Measurements from ENCODE around the gene PTPN6.
A peak's percentile ranks its signal among the peaks of the same experiment; 100 is the strongest.

Gene PTPN6

DNA sequence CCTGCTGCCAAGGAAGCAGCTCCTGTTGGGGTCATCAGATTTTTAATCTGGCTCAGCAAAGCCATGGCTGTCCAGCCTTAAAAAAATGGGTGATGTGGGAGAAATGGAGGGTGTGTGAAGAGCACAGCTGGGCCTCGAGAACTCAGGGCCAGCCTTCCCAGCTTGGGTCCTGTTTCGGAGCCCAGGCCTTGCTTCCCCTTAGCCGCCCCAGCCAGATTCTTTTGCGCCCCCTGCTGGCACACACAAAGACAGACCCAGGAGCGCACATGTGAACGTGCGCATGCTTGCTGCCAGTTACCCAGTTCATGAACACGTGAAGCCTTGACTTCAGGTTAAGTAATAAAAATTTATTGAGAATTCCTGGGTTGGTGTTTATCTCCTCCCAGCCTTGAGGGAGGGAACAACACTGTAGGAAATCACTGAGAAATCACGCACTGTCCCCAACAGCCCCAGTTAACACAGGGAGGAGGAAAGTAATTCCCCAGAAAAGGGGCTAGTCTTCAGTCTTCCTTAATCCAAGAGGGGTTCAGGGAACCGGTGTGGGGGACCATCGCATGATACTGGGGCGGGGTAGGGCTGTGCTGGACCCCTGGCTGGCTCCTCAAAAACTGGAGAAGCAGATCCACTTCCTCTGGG, 14.0 kb downstream of the PTPN6 start:
- peak; percentile 79 for DNase-seq (ENCODE audit: low read depth in 1 of 2, low spot score in 1 of 2)

- DNase-seq (ENCODE audit: low read depth in 1 of 2, low spot score in 1 of 2): no peak
Measured at GRCh38 chr12:6965714-6966113, 14.6 kb downstream of the PTPN6 start.

GRCh38 chr12:6966351-6966750, 15.2 kb downstream of the PTPN6 start:
- no peak for DNase-seq (ENCODE audit: low read depth in 1 of 2, low spot score in 1 of 2)

DNA sequence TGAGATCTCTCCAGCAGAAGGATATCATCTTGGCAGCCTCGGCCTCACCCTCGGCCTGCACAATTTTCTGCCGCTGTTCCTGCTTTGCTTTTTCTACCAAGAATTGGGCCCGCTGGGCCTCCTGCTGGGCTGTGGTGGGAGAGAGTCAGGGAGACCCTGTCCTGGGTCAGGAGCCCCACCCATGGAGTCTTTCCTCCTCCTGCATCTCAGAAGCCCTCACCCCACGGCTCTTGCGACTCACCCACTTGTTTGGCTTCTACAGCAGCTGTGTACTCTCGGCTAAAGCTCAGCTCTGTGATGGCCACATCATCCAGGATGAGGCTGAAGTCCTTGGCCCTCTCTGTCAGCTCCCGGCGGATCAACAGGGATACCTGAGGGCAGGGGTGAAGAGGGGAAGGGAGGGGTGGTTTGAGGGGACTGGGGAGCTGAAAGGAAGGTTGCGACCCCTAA, 16.5 kb downstream of the PTPN6 start:
- no peak for DNase-seq (ENCODE audit: low read depth in 1 of 2, low spot score in 1 of 2)

DNA sequence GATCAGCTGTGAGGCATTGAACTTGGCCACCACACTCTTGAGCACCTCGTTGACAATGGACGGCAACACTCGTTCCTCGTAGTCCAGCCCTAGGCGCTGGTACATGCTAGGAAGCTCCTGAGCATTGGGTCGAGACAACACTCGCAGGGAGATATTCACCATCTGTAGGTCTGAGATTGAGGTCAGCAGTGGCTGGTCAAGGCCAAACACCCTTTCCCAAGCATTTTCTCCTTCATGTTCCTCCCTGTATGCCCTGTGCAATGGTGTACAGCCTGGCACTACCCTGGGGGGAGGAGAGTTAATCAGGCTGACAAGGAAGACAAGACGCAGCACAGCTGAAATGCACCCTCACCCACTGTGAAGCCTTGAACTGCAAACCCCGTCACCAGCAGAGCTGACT, 17.3 kb downstream of the PTPN6 start:
- no peak for DNase-seq (ENCODE audit: low read depth in 1 of 2, low spot score in 1 of 2)

- no peak for DNase-seq (ENCODE audit: low read depth in 1 of 2, low spot score in 1 of 2)
Measured at GRCh38 chr12:6970096-6970527, 19.0 kb downstream of the PTPN6 start.

- no peak for DNase-seq (ENCODE audit: low read depth in 1 of 2, low spot score in 1 of 2)
Measured at GRCh38 chr12:6974180-6974579, 23.0 kb downstream of the PTPN6 start.

- no peak for DNase-seq (ENCODE audit: low read depth in 1 of 2, low spot score in 1 of 2)
Measured at GRCh38 chr12:6975297-6976032, 24.3 kb downstream of the PTPN6 start.

DNA sequence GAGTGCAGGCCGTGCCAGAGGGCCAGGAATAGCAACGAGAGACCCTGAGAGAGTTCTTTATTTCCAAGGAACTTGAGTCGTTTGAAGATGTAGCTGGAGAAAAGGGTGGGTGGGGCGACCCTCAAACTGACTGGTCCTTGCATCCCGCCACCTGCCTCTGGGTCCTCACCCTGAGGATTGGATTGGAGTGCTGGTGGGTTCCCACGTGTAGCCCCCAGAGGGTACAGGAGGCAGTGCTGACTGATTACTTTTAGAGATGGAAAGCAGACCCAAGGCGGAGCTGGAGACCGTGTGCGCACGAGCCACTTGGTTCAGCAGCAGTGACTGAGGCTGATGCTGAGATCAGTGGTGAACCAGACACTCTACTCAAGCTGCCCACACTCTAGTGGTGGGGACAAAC, 26.5 kb downstream of the PTPN6 start:
- no peak for DNase-seq (ENCODE audit: low read depth in 1 of 2, low spot score in 1 of 2)

- DNase-seq (ENCODE audit: low read depth in 1 of 2, low spot score in 1 of 2): no peak
Measured at GRCh38 chr12:6978188-6978587, 27.0 kb downstream of the PTPN6 start.

DNA sequence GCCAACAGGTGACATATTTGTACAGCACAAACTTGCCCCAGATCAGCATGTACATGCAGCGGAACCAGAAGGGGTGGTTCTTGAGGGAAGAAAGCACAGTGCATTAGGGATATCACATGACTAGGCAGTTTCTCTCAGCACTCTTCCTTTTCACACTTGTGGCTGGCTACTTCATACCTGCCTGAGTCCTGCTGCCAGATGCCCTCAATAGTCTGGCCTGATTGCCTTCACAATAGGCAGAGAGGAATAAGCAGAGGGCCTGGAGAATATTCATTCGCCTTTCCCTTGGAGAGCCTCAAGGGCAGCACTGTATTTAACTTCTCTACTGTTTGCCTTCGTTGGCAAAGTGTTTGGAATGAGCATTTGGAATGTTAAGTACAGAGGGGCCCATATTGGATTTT, 27.5 kb downstream of the PTPN6 start:
- no peak for DNase-seq (ENCODE audit: low read depth in 1 of 2, low spot score in 1 of 2)

- no peak for DNase-seq (ENCODE audit: low read depth in 1 of 2, low spot score in 1 of 2)
Measured at GRCh38 chr12:6979021-6979420, 27.9 kb downstream of the PTPN6 start.

- no peak for DNase-seq (ENCODE audit: low read depth in 1 of 2, low spot score in 1 of 2)
Measured at GRCh38 chr12:6979453-6979852, 28.3 kb downstream of the PTPN6 start.

DNA sequence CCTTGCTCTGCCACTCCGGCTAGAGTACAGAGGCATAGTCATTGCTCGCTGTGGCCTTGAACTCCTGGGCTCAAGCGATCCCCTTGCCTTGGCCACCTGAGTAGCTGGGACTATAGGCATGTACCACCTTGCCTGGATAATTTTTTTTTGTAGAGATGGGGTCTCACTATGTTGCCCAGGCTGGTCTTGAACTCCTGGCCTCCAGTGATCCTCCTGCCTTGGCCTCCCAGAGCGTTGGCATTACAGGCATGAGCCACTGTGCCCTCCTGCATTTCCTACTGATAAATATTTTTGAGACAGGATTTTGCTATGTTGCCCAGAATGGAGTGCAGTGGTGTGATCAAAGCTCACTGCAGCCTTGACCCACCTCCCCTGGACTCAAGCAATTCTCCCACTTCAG, 28.9 kb downstream of the PTPN6 start:
- DNase-seq (ENCODE audit: low read depth in 1 of 2, low spot score in 1 of 2): no peak

DNA sequence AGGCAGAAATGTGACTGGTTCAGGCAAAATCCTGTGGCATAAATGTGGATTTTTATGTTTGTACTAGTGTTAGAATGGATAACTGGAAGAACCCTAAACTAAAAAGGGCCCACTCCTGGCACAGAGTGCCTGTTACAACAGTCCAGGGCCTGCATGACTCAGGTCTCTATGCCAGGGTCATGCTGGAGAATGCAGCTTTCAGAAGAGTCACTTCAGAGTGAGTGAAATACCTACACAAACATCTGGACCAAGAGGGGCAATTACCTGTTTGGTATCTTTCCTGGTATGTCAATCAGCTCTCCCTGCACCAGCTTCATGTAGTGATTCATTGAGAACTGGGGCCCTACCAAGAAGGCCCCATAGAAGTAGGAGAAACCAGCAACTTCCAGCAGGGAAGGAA, 29.6 kb downstream of the PTPN6 start:
- no peak for DNase-seq (ENCODE audit: low read depth in 1 of 2, low spot score in 1 of 2)

DNA sequence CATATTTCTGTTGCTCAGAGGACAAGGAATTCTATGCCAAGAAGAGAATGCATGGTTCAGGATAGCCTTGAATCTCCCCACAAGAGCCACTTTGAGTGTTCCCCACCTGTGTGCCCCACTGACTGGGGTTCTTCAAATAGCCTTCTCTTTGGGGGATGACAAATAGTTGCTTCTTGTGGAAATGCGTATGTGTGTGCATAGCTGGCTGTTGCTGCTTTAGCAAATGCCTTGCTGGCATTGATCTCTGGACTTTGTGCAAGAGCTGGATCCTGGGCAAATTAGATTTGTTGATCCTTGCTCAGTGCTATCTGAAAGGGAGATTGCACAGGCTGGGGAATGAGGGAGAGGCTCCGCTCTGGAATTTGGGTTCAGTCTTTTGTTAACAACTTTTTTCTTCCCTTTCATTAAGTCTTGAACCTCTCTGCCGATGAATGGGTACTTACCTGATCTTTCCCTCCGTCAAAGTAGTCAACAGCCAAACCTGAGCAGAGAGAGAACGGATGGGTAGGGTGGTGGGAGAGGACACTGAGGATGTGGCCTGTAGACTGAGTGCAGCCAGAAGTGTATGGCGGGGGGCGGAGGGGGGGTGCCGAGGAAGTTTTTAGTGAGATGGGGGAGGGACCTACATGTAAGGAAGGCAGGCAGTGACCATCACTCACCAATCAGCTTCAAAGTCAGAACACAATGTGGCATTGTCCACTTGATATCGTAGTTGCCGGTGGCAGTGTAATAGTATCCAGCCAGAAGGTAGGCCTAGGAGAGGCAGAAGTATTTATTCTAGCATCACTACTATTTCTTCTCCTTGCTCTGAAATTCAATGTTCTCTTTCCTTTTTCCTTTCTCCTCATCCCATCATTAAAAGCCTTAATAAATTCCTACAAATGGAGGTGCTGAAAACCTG, 30.2 kb downstream of the PTPN6 start:
- no peak for DNase-seq (ENCODE audit: low read depth in 1 of 2, low spot score in 1 of 2)

DNA sequence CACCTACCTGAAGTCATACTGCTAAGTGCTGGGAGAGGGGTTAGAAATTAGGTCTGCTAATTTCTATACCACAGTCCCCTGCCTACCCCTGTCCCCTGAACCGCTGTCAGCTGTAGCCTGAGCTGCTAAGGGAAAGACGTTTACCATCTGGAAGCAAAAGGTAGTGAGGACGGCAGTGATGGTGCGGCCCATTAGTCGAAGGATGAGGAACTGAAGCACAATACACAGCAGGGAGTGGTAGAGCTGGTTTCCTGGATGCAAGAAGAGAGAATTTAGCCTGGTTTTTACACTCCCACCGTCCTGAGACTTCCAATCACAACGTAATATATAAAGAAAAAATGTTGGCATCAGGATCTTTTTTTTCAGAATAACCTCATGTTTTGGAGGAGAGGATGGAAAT, 31.4 kb downstream of the PTPN6 start:
- no peak for DNase-seq (ENCODE audit: low read depth in 1 of 2, low spot score in 1 of 2)

DNA sequence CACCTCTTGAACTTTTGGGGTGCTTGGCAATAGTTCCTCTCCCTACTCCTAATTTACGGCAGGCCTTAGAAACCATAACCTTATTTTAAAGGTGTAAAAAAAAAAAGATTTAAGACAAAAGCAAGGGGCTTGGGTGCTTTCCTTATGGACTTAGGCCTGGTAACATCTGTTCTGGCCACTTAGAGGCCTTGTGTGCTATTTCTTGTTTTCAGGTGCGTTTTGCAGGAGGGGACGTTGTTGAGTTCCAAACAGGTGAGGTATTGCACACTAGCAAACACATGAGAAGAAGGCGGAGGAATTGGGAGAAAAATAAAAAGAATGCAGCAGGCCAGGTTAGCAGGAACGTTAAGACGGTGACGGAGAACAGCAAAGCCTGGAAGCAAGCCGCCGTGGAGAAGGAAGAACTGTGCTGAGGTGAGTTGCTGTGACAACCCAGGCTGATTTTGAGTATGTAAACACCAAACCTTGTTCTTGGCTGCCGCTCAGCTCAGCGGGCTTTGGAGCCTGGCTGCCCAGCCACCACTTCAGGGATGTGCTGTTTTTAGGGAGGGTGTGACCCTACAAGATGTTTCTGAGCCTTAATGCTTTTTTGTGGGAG, 36.9 kb downstream of the PTPN6 start:
- DNase-seq (ENCODE audit: low read depth in 1 of 2, low spot score in 1 of 2): no peak

DNA sequence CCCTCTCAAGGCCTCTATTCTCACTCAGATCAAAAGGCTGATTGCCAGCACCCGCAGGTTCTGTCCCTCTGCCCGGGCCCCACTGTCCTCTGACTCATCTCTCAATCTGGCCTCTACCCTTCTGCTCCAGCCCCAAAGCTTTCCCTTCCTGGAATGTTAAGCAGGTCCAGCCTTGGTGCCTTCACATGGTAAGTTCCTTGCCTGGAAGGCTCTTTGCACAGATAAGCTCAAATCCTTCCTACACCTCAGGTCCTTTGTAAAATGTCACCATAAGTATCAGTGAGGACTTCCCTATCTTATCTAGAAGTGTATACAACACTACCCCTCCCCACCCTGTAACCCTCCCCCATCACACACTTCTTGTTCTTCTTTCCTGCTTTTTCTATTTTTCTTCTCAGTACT, 44.9 kb downstream of the PTPN6 start:
- no peak for DNase-seq (ENCODE audit: low read depth in 1 of 2, low spot score in 1 of 2)

DNA sequence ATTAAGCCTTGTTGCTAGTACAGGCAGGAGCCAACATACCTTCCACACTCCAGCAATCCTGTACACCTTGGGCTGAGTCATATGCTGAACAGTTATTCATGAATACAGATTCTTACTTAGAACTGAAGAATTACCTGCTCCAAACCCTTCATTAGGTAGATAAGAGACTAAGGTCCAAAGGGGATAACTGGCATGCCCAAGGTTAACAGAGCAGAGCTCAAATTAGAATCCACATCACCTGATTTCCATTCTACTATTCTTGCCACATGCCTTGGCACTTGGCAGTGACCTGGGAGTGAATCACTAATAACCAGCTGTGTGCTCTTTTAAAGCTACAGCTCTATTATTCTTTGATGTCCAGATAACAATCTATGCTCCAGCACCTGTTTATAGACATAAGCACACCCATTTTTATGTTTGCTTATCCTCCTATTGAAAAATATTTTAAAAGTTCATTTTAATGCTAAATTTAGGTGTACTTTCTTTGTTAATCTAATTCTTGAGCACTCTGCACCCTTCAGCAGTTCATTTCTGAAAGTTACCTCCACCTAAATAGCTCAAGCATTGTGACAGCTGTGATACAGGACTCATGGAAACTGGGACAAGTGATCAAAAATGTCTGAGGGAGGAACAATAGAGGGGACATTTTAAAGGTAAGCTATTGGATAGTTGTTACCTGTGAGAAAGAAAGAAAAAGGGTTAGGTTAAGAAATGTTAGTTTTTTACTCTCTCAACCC, 47.7 kb downstream of the PTPN6 start:
- no peak for DNase-seq (ENCODE audit: low read depth in 1 of 2, low spot score in 1 of 2)

Measured in activated T-helper 1 cell treated with anti-CD3 and anti-CD28 coated beads, Interleukin-2, amount 50 U/mL, for 16 hours (primary cell).